Keratinocyte (primary cell): ENCODE data around the gene MAP3K5. TPM values are rescaled to one million over a fixed set of nuclear protein-coding genes. Genes with fewer than 3 reads are reported as not detected.

Source experiments
- DNase-seq: peaks from one replicate; pipeline ENCODE4 v3.0.0-alpha.2; 2011; ENCODE audit warnings: low read depth, missing footprints, low spot score
- FAIRE-seq: peaks from 2 replicates; lab custom pipeline; 2011; peaks lifted over from hg19 to GRCh38; lab: Jason Lieb, UNC
- H2AFZ ChIP-seq: 2 replicates; pipeline ENCODE4 v1.6.0; 2012; ENCODE audit warnings: low read length, control low read depth, inconsistent platforms; ENCODE audit not compliant: control insufficient read depth
- H3K27ac ChIP-seq: 2 replicates; pipeline ENCODE4 v1.5.1; 2011; ENCODE audit warnings: low read length; ENCODE audit not compliant: control insufficient read depth, insufficient read depth
- H3K27me3 ChIP-seq: 3 replicates; pipeline ENCODE4 v1.6.0; 2011; ENCODE audit warnings: low read length; ENCODE audit not compliant: control insufficient read depth, insufficient read depth; ENCODE audit errors: extremely low read depth
- H3K36me3 ChIP-seq, 2 experiments: 2 replicates in 1 of 2; 3 replicates in 1 of 2; pipeline ENCODE4 v1.5.1; 2011; ENCODE audit warnings: low read length in 2 of 2, mild to moderate bottlenecking in 1 of 2; ENCODE audit not compliant: control insufficient read depth in 2 of 2, insufficient read depth in 2 of 2; ENCODE audit errors: extremely low read depth in 1 of 2
- H3K4me1 ChIP-seq: 3 replicates; pipeline ENCODE4 v1.5.1; 2011; ENCODE audit warnings: low read length; ENCODE audit not compliant: control insufficient read depth, insufficient read depth; ENCODE audit errors: extremely low read depth
- H3K4me2 ChIP-seq: 3 replicates; pipeline ENCODE4 v1.6.0; 2011; ENCODE audit warnings: low read depth, low read length; ENCODE audit not compliant: control insufficient read depth, insufficient read depth; ENCODE audit errors: extremely low read depth
- H3K4me3 ChIP-seq, 3 experiments: fragments of 200-600 bp in 1 of 3; sonication (generic) in 1 of 3; 2 replicates in 2 of 3; 3 replicates in 1 of 3; pipeline ENCODE4 v1.5.1; 2011 to 2016; ENCODE audit warnings: low read length in 3 of 3, mild to moderate bottlenecking in 3 of 3, control low read depth in 2 of 3, inconsistent platforms in 1 of 3, low read depth in 1 of 3, mixed read lengths in 1 of 3, mixed run types in 1 of 3, moderate library complexity in 1 of 3; ENCODE audit not compliant: control insufficient read depth in 2 of 3, insufficient read depth in 2 of 3; ENCODE audit errors: extremely low read depth in 1 of 3
- H3K79me2 ChIP-seq: 2 replicates; pipeline ENCODE4 v1.6.0; 2012; ENCODE audit warnings: low read length; ENCODE audit not compliant: control insufficient read depth, insufficient read depth
- H3K9ac ChIP-seq: 3 replicates; pipeline ENCODE4 v1.6.0; 2011; ENCODE audit warnings: low read length; ENCODE audit not compliant: control insufficient read depth, insufficient read depth; ENCODE audit errors: extremely low read depth
- H3K9me1 ChIP-seq: 3 replicates; pipeline ENCODE4 v1.6.0; 2011; ENCODE audit warnings: low read length; ENCODE audit not compliant: control insufficient read depth, insufficient read depth; ENCODE audit errors: extremely low read depth
- H3K9me3 ChIP-seq: 2 replicates; pipeline ENCODE4 v1.5.1; 2012; ENCODE audit warnings: low read depth, low read length; ENCODE audit not compliant: control insufficient read depth
- H4K20me1 ChIP-seq: 3 replicates; pipeline ENCODE4 v1.6.0; 2011; ENCODE audit warnings: low read length; ENCODE audit not compliant: control insufficient read depth, insufficient read depth; ENCODE audit errors: extremely low read depth
- CTCF ChIP-seq, 3 experiments: IDR thresholded peaks in 1 of 3; conservative IDR thresholded peaks in 1 of 3; optimal IDR thresholded peaks in 1 of 3; 2 replicates in 2 of 3; 3 replicates in 1 of 3; pipeline versions ENCODE3 to v1.5.1; 2011; ENCODE audit warnings: low read length in 3 of 3, mild to moderate bottlenecking in 3 of 3, moderate library complexity in 2 of 3, control low read depth in 1 of 3, inconsistent platforms in 1 of 3; ENCODE audit not compliant: insufficient read depth in 2 of 3; ENCODE audit errors: extremely low read depth in 1 of 3
- EZH2 ChIP-seq: IDR thresholded peaks from one replicate; pipeline ENCODE4 v1.6.1; 2012; ENCODE audit warnings: inconsistent platforms, mild to moderate bottlenecking, low read length, moderate library complexity
- dilution Hi-C: fragments of 300-500 bp; cut with MboI; formaldehyde crosslinking; loops from one replicate; pipeline ENCODE4 v1.7.0; 2020; ENCODE audit warnings: low sequenced_read_pairs; ENCODE audit not compliant: extremely low pct_ligation_motif_present
- polyA plus RNA-seq, 5 experiments: library from polyadenylated mRNA; depleted of rRNA in 3 of 5; stranded (reverse) in 3 of 5; stranded (forward) in 1 of 5; unstranded in 1 of 5; fragments of >200 nt; gene quantifications; 1 replicate in 1 of 5; 2 replicates in 3 of 5; 3 replicates in 1 of 5; pipeline versions ENCODE4 v1.2.1 to v1.2.3, GENCODE V29; 2011 to 2012; ENCODE audit warnings: missing spikeins in 2 of 5, low read depth in 1 of 5, low replicate concordance in 1 of 5

Gene MAP3K5
- polyA plus RNA-seq, 1 donor (not counting 4 experiments of a cell fraction or from before 2014, with no cell fraction given) = 3.4 TPM

- Histone ChIP-seq H3K4me3 (no peak overlapping the region), H4K20me1 (no peaks in the 10 kb centered on the region), H2AFZ (no peak overlapping the region), H3K4me1 (no peaks in the 10 kb centered on the region), H3K27ac (no peak overlapping the region), H3K9ac (no peak overlapping the region), H3K79me2 (peaks cover 59% of the 10 kb centered on the region), H3K36me3 (no peaks in the 10 kb centered on the region), H3K4me2 (no peak overlapping the region), H3K27me3 (no peaks in the 10 kb centered on the region), H3K9me3 (no peaks in the 10 kb centered on the region), H3K9me1 (no peaks in the 10 kb centered on the region)
- DNase-seq (no peak), FAIRE-seq (no peak)
- dilution Hi-C loops = no loop called here
- TF ChIP-seq EZH2 (no peak), CTCF (optimal IDR thresholded peaks at IDR 0.05 in 1 of 3, IDR thresholded peaks at IDR 0.05 in 1 of 3, conservative IDR thresholded peaks at IDR 0.05 in 1 of 3; ENCODE audit: extremely low read depth in 1 of 3, insufficient read depth in 2 of 3, low read length in 3 of 3) (no peak)
These were observed 250.9 kb downstream of the MAP3K5 start for GRCh38 chr6:136541395-136541794.

DNA sequence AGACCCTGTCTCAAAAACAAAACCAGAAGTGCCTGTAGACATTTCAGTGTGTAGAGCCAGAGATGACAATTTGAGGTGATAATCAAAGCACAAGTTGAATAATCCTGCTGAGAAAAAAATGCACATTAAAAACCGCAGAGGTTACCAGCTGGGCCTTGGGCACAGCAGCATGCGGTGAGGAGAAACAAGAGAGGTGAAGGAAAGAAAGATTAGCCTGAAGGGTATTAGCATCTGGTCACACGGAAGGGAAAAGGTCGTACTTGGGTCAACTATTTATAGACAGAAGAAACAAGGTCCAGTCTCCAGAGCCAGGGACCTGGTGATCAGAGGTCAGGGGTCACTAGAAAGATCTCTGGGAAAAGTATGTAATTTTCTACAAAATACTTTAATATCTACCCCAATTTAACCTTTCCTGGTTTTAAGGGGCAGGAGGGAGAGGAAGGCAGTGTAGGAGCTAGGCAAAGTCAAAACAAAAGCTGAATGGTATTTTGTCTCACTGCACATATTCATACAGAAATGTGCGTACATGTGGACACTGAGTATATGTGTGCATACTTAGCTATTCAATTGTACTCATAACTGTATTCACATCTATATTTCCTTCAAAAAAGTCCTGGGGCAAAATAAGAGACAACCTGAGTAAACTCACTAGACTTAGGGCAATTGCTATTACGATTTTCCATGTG lies 252.2 kb downstream of the MAP3K5 start:
- dilution Hi-C loops = no loop called here
- Histone ChIP-seq H3K4me2 (no peak overlapping the region), H3K4me1 (no peaks in the 10 kb centered on the region), H3K4me3 (no peak overlapping the region), H3K27ac (no peak overlapping the region), H3K36me3 (no peaks in the 10 kb centered on the region), H3K9me1 (no peaks in the 10 kb centered on the region), H3K9me3 (no peaks in the 10 kb centered on the region), H2AFZ (no peak overlapping the region), H3K79me2 (peaks cover 56% of the 10 kb centered on the region), H3K9ac (no peak overlapping the region), H4K20me1 (no peaks in the 10 kb centered on the region), H3K27me3 (no peaks in the 10 kb centered on the region)
- no peak for TF ChIP-seq EZH2
- TF ChIP-seq CTCF (optimal IDR thresholded peaks at IDR 0.05 in 1 of 3, IDR thresholded peaks at IDR 0.05 in 1 of 3, conservative IDR thresholded peaks at IDR 0.05 in 1 of 3; ENCODE audit: extremely low read depth in 1 of 3, insufficient read depth in 2 of 3, low read length in 3 of 3) = no peak
- FAIRE-seq = no peak
- no peak for DNase-seq
